Vagina (tissue), 2 donors: ENCODE results near the gene KHDC3L.

Experiments used
- POLR2AphosphoS5 ChIP-seq, 2 donors: sonication (generic); formaldehyde crosslinking; IDR thresholded peaks; one replicate each; pipeline ENCODE4 v1.9.0; 2017; ENCODE audit warnings: antibody characterized with exemption in 2 of 2, mild to moderate bottlenecking in 2 of 2, low read depth in 1 of 2; ENCODE audit not compliant: insufficient read depth in 1 of 2
- TF ChIP-seq, protein P1 (sequence below), 3 experiments: fragments of 450-650 bp in 2 of 3; fragments of 200-600 bp in 1 of 3; sonication (generic) in 1 of 3; IDR thresholded peaks; one replicate each; pipeline ENCODE4 v1.5.1; 2017 to 2019; ENCODE audit warnings: antibody characterized with exemption in 3 of 3, mild to moderate bottlenecking in 2 of 3, moderate library complexity in 2 of 3

DNA sequence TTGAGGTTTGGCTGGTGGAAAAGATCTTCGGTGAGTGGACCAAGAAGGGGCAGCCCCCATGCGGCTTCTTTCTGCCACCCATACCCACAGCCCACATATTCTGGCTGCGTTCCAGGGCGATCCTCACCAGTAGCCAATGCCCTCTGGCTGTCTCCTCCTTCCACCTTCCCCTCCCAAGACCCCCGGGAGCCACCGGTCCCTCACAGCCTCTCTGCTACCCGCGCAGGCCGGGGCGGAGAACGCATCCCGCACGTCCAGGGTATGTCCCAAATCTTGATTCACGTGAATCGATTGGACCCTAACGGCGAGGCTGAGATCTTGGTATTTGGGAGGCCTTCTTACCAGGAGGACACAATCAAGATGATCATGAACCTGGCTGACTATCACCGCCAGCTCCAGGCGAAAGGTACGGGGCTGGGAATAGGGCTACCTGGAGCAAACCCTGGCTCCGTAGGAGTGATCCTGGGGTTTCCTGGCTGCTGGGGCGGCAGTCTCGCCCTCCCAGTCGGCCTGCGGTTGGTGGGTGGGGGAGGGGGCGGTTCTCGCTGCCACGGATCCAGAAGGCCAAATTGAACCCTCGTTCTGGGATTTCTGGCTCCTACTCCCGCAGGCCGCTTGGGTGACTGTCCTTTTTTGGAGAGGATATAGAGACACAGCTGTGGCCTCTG lies 545 bp downstream of the KHDC3L start:
- no peak for TF ChIP-seq POLR2AphosphoS5 (IDR thresholded peaks at IDR 0.05; ENCODE audit: insufficient read depth in 1 of 2, low read depth in 1 of 2)
- TF ChIP-seq, protein P1, sequence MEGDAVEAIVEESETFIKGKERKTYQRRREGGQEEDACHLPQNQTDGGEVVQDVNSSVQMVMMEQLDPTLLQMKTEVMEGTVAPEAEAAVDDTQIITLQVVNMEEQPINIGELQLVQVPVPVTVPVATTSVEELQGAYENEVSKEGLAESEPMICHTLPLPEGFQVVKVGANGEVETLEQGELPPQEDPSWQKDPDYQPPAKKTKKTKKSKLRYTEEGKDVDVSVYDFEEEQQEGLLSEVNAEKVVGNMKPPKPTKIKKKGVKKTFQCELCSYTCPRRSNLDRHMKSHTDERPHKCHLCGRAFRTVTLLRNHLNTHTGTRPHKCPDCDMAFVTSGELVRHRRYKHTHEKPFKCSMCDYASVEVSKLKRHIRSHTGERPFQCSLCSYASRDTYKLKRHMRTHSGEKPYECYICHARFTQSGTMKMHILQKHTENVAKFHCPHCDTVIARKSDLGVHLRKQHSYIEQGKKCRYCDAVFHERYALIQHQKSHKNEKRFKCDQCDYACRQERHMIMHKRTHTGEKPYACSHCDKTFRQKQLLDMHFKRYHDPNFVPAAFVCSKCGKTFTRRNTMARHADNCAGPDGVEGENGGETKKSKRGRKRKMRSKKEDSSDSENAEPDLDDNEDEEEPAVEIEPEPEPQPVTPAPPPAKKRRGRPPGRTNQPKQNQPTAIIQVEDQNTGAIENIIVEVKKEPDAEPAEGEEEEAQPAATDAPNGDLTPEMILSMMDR (IDR thresholded peaks at IDR 0.05), result no peak
